IPS-20b (cell line): ENCODE results near the gene SUFU.

Experiments used
- H3K27ac ChIP-seq: one replicate; pipeline ENCODE4 v1.5.1; 2013; ENCODE audit warnings: low read length
- H3K27me3 ChIP-seq: 2 replicates; pipeline ENCODE4 v1.6.1; 2013; ENCODE audit warnings: mild to moderate bottlenecking, low read length, inconsistent platforms; ENCODE audit not compliant: insufficient read depth
- H3K36me3 ChIP-seq: 2 replicates; pipeline ENCODE4 v1.6.1; 2013; ENCODE audit warnings: low read depth, mild to moderate bottlenecking, inconsistent platforms, low read length, moderate library complexity; ENCODE audit not compliant: insufficient read depth
- H3K4me1 ChIP-seq: 2 replicates; pipeline ENCODE4 v1.6.1; 2013; ENCODE audit warnings: mild to moderate bottlenecking, control low read depth, inconsistent platforms, low read length, moderate library complexity; ENCODE audit not compliant: insufficient read depth
- H3K4me3 ChIP-seq: 2 replicates; pipeline ENCODE4 v1.5.1; 2013; ENCODE audit warnings: mild to moderate bottlenecking, low read length, inconsistent platforms
- H3K9ac ChIP-seq: 2 replicates; pipeline ENCODE4 v1.6.1; 2013; ENCODE audit warnings: low read depth, mild to moderate bottlenecking, inconsistent platforms, low read length, moderate library complexity
- H3K9me3 ChIP-seq: 2 replicates; pipeline ENCODE4 v1.6.1; 2013; ENCODE audit warnings: mild to moderate bottlenecking, low read depth, low read length, inconsistent platforms; ENCODE audit not compliant: insufficient read depth

SUFU gene

GRCh38 chr10:102467318-102467717, 36.5 kb upstream of the SUFU start:
- H3K9ac ChIP-seq, result no peak overlapping the region
- H3K27me3 ChIP-seq, result peaks cover 15% of the 10 kb centered on the region
- H3K4me3 ChIP-seq, result no peak overlapping the region
- no peaks in the 10 kb centered on the region for H3K9me3 ChIP-seq
- H3K27ac ChIP-seq, result no peak overlapping the region
- no peaks in the 10 kb centered on the region for H3K36me3 ChIP-seq
- peaks cover 11% of the 10 kb centered on the region for H3K4me1 ChIP-seq

- H3K4me3 ChIP-seq, result no peak overlapping the region
- H3K27ac ChIP-seq, result no peak overlapping the region
- H3K9me3 ChIP-seq, result no peaks in the 10 kb centered on the region
- no peaks in the 10 kb centered on the region for H3K36me3 ChIP-seq
- H3K4me1 ChIP-seq, result peaks cover 4% of the 10 kb centered on the region; the same call in 1 of the 2 replicates
- H3K9ac ChIP-seq, result no peak overlapping the region
- H3K27me3 ChIP-seq, result peaks cover 8% of the 10 kb centered on the region
Measured at GRCh38 chr10:102467971-102468438, 35.8 kb upstream of the SUFU start.

- no peak overlapping the region for H3K9ac ChIP-seq
- H3K4me3 ChIP-seq, result no peak overlapping the region
- 0 out of 2 replicates have a peak, but pooled peaks cover under 1% of the 10 kb centered on the region for H3K4me1 ChIP-seq
- H3K9me3 ChIP-seq, result no peaks in the 10 kb centered on the region
- H3K36me3 ChIP-seq, result no peaks in the 10 kb centered on the region
- H3K27ac ChIP-seq, result no peak overlapping the region
- H3K27me3 ChIP-seq, result peaks cover 2% of the 10 kb centered on the region
Measured at GRCh38 chr10:102468683-102469082, 35.1 kb upstream of the SUFU start.

- no peaks in the 10 kb centered on the region for H3K27me3 ChIP-seq
- no peak overlapping the region for H3K9ac ChIP-seq
- no peaks in the 10 kb centered on the region for H3K9me3 ChIP-seq
- no peak overlapping the region for H3K4me3 ChIP-seq
- H3K4me1 ChIP-seq, result no peaks in the 10 kb centered on the region
- no peaks in the 10 kb centered on the region for H3K36me3 ChIP-seq
- H3K27ac ChIP-seq, result no peak overlapping the region
Measured at GRCh38 chr10:102470579-102471546, 32.9 kb upstream of the SUFU start.

GRCh38 chr10:102473445-102474331, 30.1 kb upstream of the SUFU start:
- H3K36me3 ChIP-seq, result peaks cover 5% of the 10 kb centered on the region; the same call in 1 of the 2 replicates
- no peak overlapping the region for H3K4me3 ChIP-seq
- no peaks in the 10 kb centered on the region for H3K9me3 ChIP-seq

GRCh38 chr10:102475451-102476040, 28.2 kb upstream of the SUFU start:
- Histone ChIP-seq H3K4me1 (no peaks in the 10 kb centered on the region), H3K36me3 (peaks cover 19% of the 10 kb centered on the region), H3K27me3 (no peaks in the 10 kb centered on the region), H3K9me3 (no peaks in the 10 kb centered on the region), H3K4me3 (no peak overlapping the region), H3K9ac (no peak overlapping the region), H3K27ac (no peak overlapping the region)

More at GRCh38 chr10:102473445-102474331, 30.1 kb upstream of the SUFU start:
- Histone ChIP-seq H3K9ac (no peak overlapping the region), H3K4me1 (no peaks in the 10 kb centered on the region), H3K27ac (no peak overlapping the region), H3K27me3 (no peaks in the 10 kb centered on the region)

GRCh38 chr10:102476466-102477141, 27.2 kb upstream of the SUFU start:
- Histone ChIP-seq H3K4me3 (no peak overlapping the region), H3K27me3 (no peaks in the 10 kb centered on the region), H3K27ac (no peak overlapping the region), H3K9me3 (no peaks in the 10 kb centered on the region), H3K36me3 (peaks cover 30% of the 10 kb centered on the region), H3K4me1 (no peaks in the 10 kb centered on the region), H3K9ac (no peak overlapping the region)

GRCh38 chr10:102479651-102480050, 24.1 kb upstream of the SUFU start:
- no peaks in the 10 kb centered on the region for H3K27me3 ChIP-seq
- H3K4me1 ChIP-seq, result no peaks in the 10 kb centered on the region
- H3K9me3 ChIP-seq, result no peaks in the 10 kb centered on the region
- H3K36me3 ChIP-seq, result peaks cover 60% of the 10 kb centered on the region
- H3K27ac ChIP-seq, result no peak overlapping the region
- H3K4me3 ChIP-seq, result no peak overlapping the region
- no peak overlapping the region for H3K9ac ChIP-seq

GRCh38 chr10:102480396-102480795, 23.4 kb upstream of the SUFU start:
- Histone ChIP-seq H3K4me1 (no peaks in the 10 kb centered on the region), H3K27me3 (no peaks in the 10 kb centered on the region), H3K9me3 (no peaks in the 10 kb centered on the region), H3K4me3 (no peak overlapping the region), H3K36me3 (peaks cover 68% of the 10 kb centered on the region), H3K27ac (no peak overlapping the region), H3K9ac (no peak overlapping the region)

- Histone ChIP-seq H3K36me3 (peaks cover 97% of the 10 kb centered on the region), H3K27me3 (no peaks in the 10 kb centered on the region), H3K27ac (no peak overlapping the region), H3K4me1 (no peaks in the 10 kb centered on the region), H3K4me3 (no peak overlapping the region), H3K9me3 (no peaks in the 10 kb centered on the region), H3K9ac (no peak overlapping the region)
Measured at GRCh38 chr10:102484021-102484420, 19.8 kb upstream of the SUFU start.
